ENCODE data around the gene ZBTB17.

DNA sequence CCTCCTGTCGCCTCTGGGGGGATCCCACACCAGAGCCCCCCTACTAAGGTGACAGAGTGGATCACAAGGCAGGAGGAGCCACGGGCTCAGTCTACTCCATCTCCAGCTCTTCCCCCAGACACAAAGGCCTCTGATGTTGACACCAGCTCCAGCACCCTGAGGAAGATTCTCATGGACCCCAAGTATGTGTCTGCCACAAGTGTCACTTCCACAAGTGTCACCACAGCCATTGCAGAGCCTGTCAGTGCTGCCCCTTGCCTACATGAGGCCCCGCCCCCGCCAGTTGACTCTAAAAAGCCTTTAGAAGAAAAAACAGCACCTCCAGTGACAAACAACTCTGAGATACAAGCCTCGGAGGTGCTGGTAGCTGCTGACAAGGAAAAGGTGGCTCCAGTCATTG, 42.2 kb downstream of the ZBTB17 start:
- TF ChIP-seq, protein P1, sequence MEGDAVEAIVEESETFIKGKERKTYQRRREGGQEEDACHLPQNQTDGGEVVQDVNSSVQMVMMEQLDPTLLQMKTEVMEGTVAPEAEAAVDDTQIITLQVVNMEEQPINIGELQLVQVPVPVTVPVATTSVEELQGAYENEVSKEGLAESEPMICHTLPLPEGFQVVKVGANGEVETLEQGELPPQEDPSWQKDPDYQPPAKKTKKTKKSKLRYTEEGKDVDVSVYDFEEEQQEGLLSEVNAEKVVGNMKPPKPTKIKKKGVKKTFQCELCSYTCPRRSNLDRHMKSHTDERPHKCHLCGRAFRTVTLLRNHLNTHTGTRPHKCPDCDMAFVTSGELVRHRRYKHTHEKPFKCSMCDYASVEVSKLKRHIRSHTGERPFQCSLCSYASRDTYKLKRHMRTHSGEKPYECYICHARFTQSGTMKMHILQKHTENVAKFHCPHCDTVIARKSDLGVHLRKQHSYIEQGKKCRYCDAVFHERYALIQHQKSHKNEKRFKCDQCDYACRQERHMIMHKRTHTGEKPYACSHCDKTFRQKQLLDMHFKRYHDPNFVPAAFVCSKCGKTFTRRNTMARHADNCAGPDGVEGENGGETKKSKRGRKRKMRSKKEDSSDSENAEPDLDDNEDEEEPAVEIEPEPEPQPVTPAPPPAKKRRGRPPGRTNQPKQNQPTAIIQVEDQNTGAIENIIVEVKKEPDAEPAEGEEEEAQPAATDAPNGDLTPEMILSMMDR (conservative IDR thresholded peaks at IDR 0.05; ENCODE audit: low read length): no peak
- TF ChIP-seq EZH2phosphoT487 (IDR thresholded peaks at IDR 0.05; ENCODE audit: borderline replicate concordance): no peak

Measured in Loucy (cell line).